Stimulated activated CD4-positive, alpha-beta T cell treated with anti-CD3 and anti-CD28 coated beads, Interleukin-1b, Interleukin-23, amount 100 ng/mL, for 1 hour (primary cell): ENCODE data around the gene HK1.
"Not testable (repeated sequence)": the region's sequence is repeated elsewhere in the genome, so short reads cannot be mapped to it uniquely, and the experiment has no call there.

ENCODE experiments used
- DNase-seq, 2 donors: peaks; one replicate each; pipeline ENCODE4 v3.0.0-alpha.2; 2020; ENCODE audit warnings: low read depth in 2 of 2

HK1 gene

DNA sequence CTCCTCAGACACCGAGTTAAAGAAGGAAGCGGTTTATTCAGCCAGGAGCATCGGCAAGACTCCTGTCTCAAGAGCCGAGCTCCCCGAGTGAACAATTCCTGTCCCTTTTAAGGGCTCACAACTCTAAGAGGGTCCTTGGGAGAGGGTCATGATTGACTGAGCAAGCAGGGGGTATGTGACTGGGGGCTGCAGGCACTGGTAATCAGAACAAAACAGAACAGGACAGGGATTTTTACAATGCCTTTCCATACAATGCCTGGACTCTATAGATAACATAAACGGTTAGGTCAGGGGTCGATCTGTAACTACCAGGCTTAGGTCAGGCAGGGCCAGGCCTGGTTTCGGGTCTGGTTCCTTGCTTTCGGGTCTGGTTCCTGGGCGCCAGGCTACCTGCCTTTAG, 30.0 kb downstream of the HK1 start:
- DNase-seq: not testable (repeated sequence)

DNA sequence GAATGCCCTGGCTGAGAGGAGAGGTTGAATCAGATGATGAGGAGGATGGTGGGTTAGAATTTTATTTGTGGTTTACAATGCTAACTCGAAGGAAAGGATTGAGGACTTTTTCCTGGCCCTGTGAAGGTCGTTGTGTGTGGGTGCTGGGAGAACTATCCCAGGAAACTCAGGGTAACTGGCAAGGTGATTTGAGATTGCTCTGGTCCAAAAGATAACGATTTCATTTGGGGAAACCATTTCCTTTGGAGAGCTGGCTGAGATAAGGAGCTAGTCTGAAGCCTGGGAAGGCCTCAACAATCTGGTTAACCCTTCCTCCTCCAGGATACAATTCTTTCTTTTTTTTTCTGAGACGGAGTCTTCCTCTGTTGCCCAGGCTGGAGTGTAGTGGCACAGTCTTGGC, 33.0 kb downstream of the HK1 start:
- DNase-seq: no peak

DNA sequence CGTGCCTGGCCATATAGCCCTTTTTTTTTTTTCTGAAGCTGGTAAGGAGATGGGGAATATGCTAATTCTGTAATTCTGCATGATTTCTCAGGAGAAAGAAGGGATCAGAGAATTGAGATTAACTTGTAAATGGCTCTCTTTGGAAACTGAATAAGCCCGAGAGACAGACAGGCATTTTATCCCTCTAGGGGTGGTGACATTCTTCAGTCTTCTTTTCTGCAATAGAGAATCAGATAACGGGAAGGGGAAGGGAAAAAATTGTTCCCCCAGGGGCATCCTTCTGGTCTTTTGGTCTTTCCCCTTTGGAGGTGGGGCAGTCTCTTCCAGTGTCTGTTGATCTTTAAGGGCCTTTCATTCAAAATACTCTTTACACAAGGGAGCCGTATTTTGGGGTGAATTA, 34.2 kb downstream of the HK1 start:
- no peak for DNase-seq

DNA sequence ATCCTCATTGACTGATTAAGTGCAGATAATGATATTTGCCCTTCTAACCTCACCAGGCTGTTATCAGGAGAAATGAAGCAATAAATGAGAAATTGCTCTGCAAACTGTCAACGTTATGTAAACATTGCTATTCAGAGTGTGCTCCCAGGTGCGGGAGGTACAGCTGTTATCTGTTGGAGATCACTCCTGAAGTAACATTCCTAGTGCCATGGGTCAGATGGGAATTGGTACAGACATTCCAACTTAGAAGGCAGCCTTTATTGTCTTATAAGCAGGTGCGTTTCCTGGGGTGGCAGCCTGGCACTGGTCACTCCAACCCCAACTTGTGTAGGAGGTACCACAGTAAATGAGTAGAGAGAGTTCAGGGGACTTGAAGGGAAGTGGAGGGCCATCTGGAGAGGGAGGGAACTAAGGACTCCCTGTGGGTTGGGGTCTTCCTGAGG, 36.8 kb downstream of the HK1 start:
- DNase-seq: no peak

DNA sequence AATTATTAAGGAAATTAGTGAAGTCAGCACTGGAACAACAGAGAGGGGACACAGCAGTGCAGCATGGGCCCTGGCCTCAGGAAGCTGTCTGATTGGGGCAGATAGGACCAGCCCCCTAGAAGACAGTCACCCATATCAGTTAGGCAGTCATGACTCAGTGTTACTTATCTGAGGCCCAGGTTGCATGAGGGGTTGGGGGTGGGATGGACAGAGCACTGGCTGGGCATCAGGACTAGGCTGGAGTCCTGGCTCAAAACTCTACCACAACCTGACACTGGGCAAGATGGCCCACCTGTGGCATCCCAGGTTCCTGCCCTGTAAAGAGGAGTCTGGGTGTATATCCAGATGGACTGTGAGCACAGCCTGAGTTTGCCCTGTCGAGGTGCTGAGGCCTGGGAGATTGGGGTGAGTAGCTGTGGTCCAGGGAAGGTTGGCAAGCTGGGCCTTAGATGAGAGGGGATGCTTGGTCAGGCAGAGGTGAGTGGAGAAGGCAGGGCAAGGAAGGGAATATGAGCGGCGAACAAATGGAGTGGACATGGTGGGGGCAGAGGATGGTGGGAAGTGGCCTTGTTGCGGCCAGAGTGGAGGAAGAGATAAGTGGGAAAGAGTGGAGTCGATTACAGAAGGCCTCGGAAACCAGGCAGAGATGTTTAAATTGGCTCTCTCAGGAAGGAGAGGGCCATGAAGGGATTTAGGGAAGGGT, 37.5 kb downstream of the HK1 start:
- no peak for DNase-seq

DNA sequence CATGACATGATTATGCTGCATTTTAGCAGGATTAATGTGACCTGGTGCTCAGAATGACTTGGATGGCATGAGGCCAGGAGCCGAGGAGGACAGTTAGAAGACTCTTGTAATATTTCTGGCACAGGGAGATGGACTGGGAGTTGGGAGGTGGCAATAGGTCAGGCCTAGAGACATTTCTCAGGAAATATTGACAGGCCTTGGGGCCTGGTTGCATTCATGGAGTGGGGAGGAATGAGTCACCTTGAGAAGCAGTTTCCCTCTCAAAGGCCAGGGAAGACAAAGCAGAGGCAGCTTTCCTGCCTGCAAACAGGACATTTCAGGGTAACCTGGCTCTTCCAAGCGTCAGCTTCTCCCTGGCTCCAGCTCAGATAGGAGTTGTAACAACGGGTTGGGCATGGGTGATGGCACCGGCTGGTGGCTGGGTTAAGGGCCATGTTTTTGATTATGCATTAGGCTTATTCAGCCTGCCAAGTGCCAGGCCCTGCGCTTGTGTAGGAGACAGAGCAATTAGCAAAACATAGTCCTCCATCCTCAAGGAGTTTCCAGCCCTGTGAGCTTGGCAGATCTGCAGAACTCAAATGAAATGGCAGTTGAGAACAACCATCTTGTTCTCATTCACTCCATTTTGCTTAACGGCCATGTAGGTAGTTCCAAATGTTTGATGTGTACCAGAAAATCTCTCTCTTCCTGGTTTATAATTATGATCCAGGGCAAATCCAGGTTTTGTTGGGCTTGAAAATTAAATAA, 38.2 kb downstream of the HK1 start:
- no peak for DNase-seq

DNA sequence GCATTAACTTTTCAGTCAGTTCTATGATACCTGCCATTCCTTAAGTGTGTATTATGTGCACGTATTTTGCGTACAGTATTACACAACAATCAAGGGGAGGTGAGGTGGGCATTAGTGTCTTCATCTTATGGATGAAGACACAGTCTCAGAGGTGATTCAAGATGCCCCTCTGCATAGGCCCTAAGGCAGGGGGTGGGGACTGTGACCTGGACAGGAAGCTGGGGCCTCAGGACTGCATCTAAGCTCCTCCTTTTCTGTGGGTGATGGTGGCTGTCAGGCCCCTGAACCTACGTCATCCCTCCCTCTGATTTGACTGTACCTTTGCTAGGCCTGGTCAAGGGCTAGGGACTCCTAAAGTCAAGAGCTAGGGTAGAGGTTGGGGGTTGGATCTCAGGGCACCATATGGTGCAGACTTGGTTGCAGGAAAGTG, 38.9 kb downstream of the HK1 start:
- DNase-seq: no peak

DNA sequence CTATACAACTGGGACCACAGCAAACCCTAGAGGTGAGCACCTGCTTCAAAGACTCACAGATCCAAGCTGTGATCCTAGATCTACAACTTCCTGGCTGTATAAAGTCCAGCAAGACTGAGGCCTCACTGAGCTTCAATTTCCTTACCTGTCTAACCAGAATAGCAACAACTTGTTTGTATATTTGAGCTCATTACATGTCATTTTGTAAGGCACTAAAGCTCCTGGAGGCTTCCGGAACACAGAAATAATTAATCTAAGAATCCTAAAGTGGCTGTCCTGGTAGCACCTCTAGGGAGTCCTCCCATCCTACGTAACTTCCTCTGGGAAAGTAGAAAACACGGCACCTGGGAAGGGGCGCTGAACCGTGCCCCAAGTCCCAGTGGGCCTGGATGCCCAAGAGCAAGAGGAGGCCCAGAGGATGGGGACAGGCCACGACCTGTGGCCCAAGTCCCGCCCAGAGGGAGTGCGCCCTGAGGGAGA, 39.4 kb downstream of the HK1 start:
- no peak for DNase-seq

DNA sequence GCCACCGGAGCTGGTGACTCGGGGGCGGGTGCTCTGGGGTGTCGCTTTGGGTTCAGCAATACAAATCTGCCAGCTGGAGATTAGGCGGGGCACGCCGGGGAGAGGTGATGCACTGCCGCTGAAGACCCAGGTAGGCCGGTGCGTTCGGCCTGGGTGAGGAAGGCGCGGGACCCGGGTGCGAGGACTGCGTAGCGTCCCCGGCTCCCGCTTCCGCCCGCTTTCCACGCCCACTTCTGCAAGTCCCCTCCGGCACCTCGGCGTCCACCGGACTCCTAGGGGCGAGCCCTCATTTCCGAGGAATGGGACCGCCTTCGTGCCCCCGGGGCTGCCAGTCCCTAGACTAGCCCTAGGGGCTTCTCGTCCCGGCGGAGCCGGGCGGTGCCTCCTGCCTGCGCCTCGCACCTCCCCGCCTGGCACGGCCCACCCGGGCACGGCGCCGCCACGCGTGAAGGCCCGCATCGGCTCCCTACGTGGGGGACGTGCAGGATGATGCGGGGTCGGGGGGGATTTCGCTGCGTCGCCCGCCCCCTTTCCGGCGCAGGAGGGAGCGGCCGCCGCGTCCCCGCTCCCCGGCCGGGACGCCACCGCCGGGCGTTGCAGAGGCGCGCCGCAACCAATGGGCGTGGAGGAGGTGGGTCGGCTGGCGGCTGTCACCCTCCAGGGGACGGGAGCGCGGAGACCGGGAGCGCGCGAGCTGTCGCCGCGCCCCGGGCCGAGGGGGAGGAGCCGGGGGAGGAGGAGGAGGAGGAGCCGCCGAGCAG, 40.0 kb downstream of the HK1 start:
- DNase-seq: peak; percentile 75 to 81

DNA sequence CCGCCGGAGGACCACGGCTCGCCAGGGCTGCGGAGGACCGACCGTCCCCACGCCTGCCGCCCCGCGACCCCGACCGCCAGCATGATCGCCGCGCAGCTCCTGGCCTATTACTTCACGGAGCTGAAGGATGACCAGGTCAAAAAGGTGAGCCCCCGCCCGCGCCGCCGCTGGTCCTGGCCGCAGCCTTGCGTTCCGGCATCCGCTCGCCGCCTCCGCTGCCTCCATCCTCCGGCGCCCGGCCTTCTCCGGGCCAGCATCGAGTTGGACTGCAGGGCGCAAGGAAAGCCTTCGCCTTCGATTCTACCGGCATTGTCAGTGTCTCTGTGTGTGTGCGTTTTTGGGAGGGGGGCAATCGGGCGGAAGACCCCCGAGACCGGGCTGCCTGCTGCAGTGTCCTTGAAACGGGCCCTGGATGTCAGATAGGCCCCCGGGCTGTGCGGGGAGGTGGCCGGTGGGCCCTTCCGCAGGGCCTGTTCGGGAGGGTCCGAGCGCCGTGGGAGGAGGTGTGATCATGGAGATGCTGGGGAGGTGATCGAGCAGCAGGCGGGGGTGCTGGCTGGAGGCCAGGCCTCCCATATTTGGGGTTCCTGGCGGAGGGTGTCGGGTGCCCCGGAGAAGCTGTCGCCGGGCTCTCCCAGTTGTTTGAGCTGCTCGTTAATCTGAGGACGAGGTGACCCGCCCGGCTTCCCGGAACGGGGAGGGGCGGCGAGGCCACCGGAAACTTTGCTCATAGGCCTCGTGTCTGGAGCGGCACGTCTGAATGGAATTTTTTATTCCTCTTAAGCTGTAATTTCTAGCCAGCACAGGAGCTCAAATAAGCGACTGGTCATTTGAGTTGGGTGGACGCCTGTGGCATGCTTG, 40.8 kb downstream of the HK1 start:
- DNase-seq: peak; percentile 47 to 53

DNA sequence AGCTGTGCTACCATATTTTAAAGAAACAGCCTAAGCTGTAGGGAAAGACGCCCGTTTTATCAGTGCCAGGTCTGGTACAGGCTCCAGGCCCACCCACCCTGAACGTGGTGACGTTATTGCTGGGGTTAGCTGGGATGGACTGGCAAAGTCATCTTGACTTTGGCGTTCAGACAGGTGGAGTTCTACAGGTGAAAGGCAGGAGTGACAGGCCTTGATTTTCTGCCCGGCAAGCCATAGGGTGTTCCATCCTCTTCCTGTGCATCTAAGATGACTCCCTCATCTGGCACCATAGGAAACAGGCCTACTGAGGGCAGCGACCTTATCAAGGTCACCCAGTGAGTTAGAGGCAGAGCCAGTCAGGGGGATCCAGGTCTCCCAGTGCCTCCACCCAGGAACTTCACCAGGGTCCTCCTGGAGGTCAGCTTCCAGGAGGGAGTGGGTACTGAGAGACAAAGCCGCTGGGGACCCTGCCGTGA, 41.6 kb downstream of the HK1 start:
- DNase-seq: no peak

DNA sequence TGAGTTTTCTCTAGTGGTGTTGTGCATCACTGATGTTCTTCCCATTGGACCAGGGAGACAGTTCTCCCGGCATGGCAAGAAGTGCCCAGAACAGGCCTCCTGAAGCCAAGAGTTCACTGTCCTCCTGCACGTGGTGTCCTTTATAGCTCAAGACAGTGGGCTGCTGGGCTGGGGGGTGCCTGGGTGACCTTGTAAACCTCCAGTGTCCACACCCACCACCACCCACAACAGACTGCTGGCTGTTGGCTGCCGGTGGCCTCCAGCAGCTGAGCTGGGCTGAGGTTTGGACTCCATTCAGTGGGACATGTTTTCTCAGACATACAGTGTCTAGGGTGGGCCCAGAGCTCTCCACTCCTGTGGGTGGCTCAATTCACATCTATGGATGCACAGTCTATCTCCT, 42.2 kb downstream of the HK1 start:
- DNase-seq: no peak

DNA sequence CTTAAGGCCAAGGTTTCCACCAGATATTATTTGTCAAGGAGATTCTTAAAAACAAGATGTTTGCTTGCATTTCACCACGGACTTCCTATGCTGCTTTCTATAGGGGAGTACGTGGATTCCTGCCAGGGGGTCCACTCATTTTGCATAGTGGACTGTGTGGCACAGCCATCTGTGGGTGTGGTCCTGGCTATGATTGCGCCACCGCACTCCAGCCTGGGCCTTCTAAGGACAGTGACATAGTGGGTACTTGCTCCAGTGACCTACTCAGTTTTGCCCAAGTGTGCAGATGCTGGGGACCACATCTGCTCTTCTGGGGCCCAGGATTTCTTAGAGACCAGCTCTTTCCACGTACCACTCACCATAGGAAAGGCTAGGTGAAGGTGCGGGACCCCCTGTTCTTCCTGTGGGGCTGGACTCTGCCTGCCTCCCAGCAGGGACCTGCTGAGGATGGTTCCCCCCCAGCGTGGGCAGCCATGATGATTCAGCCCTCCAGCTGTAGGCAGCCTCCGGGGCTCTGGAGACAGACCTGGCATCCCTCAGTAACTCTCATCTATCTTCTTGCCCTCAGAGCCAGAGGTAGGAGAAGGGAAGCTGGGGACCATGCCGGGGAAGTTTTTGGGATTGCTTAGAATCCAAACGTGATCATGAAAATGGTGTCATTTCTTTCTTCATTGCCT, 42.9 kb downstream of the HK1 start:
- DNase-seq: no peak

DNA sequence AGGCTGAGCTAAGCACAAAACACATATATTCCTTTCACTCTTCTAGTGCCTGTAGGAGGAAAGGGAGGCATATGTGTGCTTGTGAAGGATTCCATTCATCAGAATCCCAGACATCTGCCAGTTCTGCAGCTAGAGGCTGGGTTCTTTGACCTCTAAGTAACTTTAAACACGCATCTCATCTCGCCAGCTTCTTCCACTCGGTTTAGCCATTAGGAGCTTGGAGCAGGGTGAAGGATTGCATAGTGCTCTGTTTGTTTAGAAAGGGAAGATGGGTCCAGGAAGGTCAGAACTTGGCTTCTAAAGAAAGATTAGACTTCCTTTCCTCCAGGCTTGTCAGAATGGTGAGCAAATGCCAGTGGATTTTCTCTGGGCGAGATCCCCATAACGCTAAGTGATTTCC, 43.6 kb downstream of the HK1 start:
- DNase-seq: no peak

DNA sequence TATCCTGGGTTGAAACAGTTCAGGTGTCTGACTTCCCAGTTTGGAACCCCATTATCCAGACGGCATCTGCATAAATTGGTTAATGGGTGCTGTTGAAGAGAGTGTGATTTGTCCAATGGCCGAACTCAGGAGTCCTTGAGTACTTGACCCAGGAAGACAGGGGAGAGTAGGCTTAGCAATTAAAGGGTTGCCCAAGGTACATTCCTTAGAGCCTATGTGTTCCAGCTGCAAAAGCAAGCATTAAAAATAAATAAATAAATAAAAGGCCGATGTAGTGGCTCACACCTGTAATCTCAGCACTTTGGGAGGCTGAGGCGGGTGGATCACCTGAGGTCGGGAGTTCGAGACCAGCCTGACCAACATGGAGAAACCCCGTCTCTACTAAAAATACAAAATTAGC, 44.0 kb downstream of the HK1 start:
- DNase-seq: not testable (repeated sequence)

DNA sequence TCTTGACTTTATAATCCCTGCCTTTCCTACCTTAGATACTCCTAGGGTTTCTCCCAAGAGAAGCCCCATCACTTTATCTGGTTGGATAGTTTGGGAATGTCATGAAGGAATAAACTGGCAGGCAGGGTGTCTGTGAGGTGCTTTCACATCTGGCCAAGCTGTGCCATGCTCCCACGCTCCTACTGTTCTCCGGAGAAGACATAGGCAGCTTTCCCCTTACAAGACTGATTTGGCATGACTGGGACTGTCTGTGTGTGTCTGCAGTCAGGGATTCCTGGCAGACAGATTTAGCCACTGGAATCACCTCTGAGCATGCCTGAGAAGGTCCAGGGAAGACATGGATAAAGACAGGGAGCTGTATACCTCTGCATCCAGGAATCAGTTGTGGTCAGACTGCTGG, 45.3 kb downstream of the HK1 start:
- no peak for DNase-seq

DNA sequence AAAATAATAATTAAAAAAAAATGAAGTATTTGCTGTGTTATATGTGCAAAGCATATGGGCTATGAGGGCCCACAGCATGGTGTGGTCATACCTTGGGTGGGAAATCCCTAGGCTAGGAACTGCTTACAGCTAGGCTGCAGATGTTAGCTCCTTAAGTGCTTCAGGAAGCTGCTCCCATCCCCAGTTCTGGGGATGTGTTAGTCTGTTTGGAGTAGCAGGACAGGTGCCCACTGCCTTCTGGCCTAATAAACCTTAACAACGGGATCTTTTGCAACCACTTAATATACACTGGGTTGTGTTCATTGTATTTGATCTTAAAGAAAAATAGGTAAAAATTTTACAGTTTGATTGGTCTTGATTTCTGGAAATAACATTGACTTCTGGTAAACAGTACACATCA, 46.3 kb downstream of the HK1 start:
- no peak for DNase-seq

DNA sequence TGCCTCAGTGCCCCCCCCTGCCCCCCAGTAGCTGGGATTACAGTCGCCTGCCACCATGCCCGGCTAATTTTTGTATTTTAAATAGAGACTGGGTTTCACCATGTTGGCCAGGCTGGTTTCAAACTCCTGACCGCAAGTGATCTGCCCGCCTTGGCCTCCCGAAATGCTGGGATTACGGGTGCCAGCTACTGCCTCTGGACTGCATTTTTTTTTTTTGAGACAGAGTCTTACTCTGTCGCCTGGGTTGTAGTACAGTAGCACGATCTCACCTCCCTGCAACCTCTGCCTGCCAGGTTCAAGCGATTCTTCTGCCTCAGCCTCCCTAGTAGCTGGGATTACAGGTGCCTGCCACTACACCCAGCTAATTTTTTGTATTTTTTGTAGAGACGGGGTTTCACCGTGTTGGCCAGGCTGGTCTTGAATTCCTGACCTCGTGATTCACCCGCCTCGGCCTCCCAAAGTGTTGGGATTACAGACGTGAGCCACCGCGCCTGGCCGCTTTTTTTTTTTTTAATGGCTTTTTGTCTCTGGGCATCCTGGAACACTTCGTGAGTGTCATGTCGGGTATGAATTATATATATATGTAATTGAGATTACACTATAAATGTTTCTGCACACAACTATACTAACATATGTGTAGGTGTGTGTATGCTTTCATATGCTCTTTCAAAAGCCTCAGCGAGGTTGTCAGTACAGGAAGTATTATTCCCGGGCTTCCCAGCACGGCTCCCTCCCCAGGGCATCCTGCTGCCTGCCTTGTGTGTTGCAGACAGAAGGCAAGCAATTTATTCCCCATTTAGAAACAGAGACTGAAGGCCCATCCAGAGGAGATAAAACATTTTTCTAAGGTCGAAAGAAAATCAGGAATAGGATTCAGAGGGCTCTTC, 47.6 kb downstream of the HK1 start:
- not testable (repeated sequence) for DNase-seq

DNA sequence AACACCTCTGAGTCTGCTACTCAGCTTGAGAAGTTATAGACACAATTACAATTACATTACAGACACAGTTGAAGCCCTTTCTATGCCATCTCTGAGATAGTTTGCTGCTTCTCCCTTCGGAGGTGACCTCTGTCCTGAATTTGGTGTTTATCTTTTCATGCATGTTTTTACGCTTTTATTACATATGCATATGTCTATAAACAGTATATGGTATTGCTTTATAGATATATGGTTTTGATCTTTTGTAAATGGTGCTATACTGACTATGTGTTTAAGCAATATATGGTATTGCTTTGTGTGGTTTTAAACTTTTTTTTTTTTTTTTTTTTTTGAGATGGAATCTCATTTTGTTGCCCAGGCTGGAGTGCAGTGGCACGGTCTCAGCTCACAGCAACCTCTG, 48.4 kb downstream of the HK1 start:
- no peak for DNase-seq
